ENCODE results near the gene PRCC. TPM values are rescaled to one million over a fixed set of nuclear protein-coding genes. Genes with fewer than 3 reads are reported as not detected.
"Not testable (repeated sequence)": the region's sequence is repeated elsewhere in the genome, so short reads cannot be mapped to it uniquely, and the experiment has no call there.

The PRCC gene
- total RNA-seq, 2 experiments from 2014 or later: 49.5 to 50.0 TPM

DNA sequence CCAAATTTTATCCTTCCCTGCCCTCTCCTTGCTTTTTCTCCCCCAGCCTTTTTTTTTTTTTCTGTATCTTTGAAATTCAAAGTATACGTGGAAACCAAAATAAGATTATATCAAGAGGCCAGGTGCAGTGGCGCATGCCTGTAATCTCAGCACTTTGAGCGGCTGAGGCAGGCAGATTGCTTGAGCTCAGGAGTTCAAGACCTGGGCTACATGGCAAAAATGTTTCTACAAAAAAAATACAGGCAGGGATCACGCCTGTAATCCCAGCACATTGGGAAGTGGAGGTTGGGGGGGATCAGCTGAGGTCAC is 6.6 kb upstream of the PRCC start:
- DNase-seq: no peak
- no peaks in the 10 kb centered on the region for H3K9me3 Mint-ChIP-seq
- POLR2A ChIA-PET: interaction anchor here (1.0 kb wide), 1 partner anchor 33 kb away, joined by 3 read pairs; the partner anchor contains the start of genes ISG20L2 and METTL25B
- intact Hi-C loops (cut with DNase I, micrococcal nuclease): loop anchor here in 1 of 2 experiments (10.0 kb wide), 1 partner anchor 256 kb away; the partner anchor contains the start of gene MEF2D
- no peak overlapping the region for H3K27ac ChIP-seq (ENCODE audit: low read depth in 1 of 2, low read length in 2 of 2)
- H3K4me1 ChIP-seq (ENCODE audit: insufficient read depth, low read length): no peaks in the 10 kb centered on the region
- no peaks in the 10 kb centered on the region for H3K36me3 ChIP-seq (ENCODE audit: insufficient read depth, low read length)
- no peaks in the 10 kb centered on the region for H3K27me3 ChIP-seq (ENCODE audit: control insufficient read depth in 1 of 2, insufficient read depth in 2 of 2, low read length in 2 of 2)
- H3K4me1 Mint-ChIP-seq (ENCODE audit: low read depth): peaks cover 6% of the 10 kb centered on the region
- no peak overlapping the region for H3K4me3 ChIP-seq (ENCODE audit: low read length)
- TF ChIP-seq, protein P1, sequence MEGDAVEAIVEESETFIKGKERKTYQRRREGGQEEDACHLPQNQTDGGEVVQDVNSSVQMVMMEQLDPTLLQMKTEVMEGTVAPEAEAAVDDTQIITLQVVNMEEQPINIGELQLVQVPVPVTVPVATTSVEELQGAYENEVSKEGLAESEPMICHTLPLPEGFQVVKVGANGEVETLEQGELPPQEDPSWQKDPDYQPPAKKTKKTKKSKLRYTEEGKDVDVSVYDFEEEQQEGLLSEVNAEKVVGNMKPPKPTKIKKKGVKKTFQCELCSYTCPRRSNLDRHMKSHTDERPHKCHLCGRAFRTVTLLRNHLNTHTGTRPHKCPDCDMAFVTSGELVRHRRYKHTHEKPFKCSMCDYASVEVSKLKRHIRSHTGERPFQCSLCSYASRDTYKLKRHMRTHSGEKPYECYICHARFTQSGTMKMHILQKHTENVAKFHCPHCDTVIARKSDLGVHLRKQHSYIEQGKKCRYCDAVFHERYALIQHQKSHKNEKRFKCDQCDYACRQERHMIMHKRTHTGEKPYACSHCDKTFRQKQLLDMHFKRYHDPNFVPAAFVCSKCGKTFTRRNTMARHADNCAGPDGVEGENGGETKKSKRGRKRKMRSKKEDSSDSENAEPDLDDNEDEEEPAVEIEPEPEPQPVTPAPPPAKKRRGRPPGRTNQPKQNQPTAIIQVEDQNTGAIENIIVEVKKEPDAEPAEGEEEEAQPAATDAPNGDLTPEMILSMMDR (IDR thresholded peaks at IDR 0.05): no peak
- H3K27ac Mint-ChIP-seq: no peak overlapping the region
- H3K9me3 ChIP-seq (ENCODE audit: control insufficient read depth in 1 of 2, insufficient read depth in 1 of 2, low read length in 2 of 2): no peaks in the 10 kb centered on the region
- CTCF ChIA-PET: interaction anchor here (1.2 kb wide), 1 partner anchor 35 kb away, joined by 4 read pairs; no protein-coding TSS in a partner anchor
- no peak overlapping the region for H3K4me3 Mint-ChIP-seq
- no peak for ATAC-seq (ENCODE audit: poor library complexity)
- no peaks in the 10 kb centered on the region for H3K27me3 Mint-ChIP-seq
- H3K36me3 Mint-ChIP-seq (ENCODE audit: low read depth): no peaks in the 10 kb centered on the region

DNA sequence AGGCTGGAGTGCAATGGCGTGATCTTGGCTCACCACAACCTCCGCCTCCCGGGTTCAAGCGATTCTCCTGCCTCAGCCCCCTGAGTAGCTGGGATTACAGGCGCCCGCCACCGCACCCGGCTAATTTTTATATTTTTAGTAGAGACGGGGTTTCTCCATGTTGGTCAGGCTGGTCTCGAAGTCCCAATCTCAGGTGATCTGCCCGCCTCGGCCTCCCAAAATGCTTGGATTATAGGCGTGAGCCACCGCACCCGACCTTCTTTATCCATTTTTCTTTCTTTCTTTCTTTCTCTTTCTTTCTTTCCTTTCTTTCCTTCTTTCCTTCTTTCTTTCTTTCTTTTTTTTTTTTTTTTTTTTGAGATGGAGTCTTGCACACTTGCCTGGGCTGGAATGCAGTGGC is 2.2 kb upstream of the PRCC start:
- H3K27me3 Mint-ChIP-seq; H3K9me3 Mint-ChIP-seq; H3K27ac ChIP-seq (ENCODE audit: low read depth in 1 of 2, low read length in 2 of 2); H3K36me3 ChIP-seq (ENCODE audit: insufficient read depth, low read length); H3K27me3 ChIP-seq (ENCODE audit: control insufficient read depth in 1 of 2, insufficient read depth in 2 of 2, low read length in 2 of 2); H3K4me3 ChIP-seq (ENCODE audit: low read length); H3K9me3 ChIP-seq (ENCODE audit: control insufficient read depth in 1 of 2, insufficient read depth in 1 of 2, low read length in 2 of 2); DNase-seq; H3K27ac Mint-ChIP-seq; CTCF ChIA-PET; ATAC-seq (ENCODE audit: poor library complexity); H3K4me3 Mint-ChIP-seq; H3K36me3 Mint-ChIP-seq (ENCODE audit: low read depth): not testable (repeated sequence)
- intact Hi-C loops (cut with DNase I, micrococcal nuclease): loop anchor here (2.0 to 10.0 kb wide), 4 partner anchors 24 to 713 kb away; partner anchors contain the start of genes LAMTOR2 (in 1 of the 2), MEF2D (in 1 of the 2), MRPL24 (in 1 of the 2) and UBQLN4 (in 1 of the 2)
- peaks cover 30% of the 10 kb centered on the region for H3K4me1 ChIP-seq (ENCODE audit: insufficient read depth, low read length)
- POLR2A ChIA-PET: interaction anchor here (1.2 to 4.2 kb wide), 3 partner anchors 14 to 39 kb away, joined by 3 to 169 read pairs (median 46); partner anchors contain the start of genes HDGF and MRPL24
- peaks cover 23% of the 10 kb centered on the region for H3K4me1 Mint-ChIP-seq (ENCODE audit: low read depth)

DNA sequence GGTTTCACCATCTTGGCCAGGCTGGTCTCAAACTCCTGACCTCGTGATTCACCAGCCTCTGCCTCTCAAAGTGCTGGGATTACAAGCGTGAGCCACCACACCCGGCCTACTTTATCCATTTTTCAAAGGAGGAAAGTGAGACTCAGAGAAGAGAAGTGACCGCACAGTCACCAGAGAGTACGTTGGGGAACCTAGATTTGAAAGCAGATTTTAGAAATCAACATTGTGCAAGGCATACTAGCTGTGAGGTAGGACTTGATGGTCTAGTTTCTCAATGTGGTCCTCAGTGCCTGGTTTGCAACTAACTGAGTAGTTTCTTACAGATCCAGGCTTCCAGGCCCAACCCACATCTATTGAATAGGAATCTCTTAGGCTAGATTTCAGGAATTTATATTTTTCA is 1.7 kb upstream of the PRCC start:
- Histone ChIP-seq H3K36me3 (ENCODE audit: insufficient read depth, low read length) (peaks cover 3% of the 10 kb centered on the region), H3K4me1 (ENCODE audit: insufficient read depth, low read length) (peaks cover 32% of the 10 kb centered on the region), H3K27me3 (ENCODE audit: control insufficient read depth in 1 of 2, insufficient read depth in 2 of 2, low read length in 2 of 2) (no peaks in the 10 kb centered on the region), H3K4me3 (ENCODE audit: low read length) (no peak overlapping the region), H3K27ac (ENCODE audit: low read depth in 1 of 2, low read length in 2 of 2) (no peak overlapping the region), H3K9me3 (ENCODE audit: control insufficient read depth in 1 of 2, insufficient read depth in 1 of 2, low read length in 2 of 2) (no peaks in the 10 kb centered on the region)
- no peaks in the 10 kb centered on the region for H3K27me3 Mint-ChIP-seq
- H3K27ac Mint-ChIP-seq: no peak overlapping the region
- H3K9me3 Mint-ChIP-seq: no peaks in the 10 kb centered on the region
- peaks cover 25% of the 10 kb centered on the region for H3K4me1 Mint-ChIP-seq (ENCODE audit: low read depth)
- ChIA-PET POLR2A (interaction anchor here (1.2 to 4.2 kb wide), 4 partner anchors 14 to 39 kb away, joined by 3 to 169 read pairs (median 30); partner anchors contain the start of genes HDGF and MRPL24), CTCF (interaction anchor here (2.0 to 2.6 kb wide), 2 partner anchors 14 to 76 kb away, joined by 7 to 8 read pairs; partner anchors contain the start of gene HDGF)
- DNase-seq (peak in 1 of 14 experiments; percentile 24), ATAC-seq (ENCODE audit: poor library complexity) (no peak)
- H3K4me3 Mint-ChIP-seq: peak overlapping the region; percentile 18
- peaks cover 12% of the 10 kb centered on the region for H3K36me3 Mint-ChIP-seq (ENCODE audit: low read depth)
- TF ChIP-seq, protein P1 (IDR thresholded peaks at IDR 0.05): no peak
- intact Hi-C loops (cut with DNase I, micrococcal nuclease): loop anchor here (1.0 to 10.0 kb wide), 5 partner anchors 13 to 713 kb away; partner anchors contain the start of genes LAMTOR2 (in 1 of the 2), MEF2D (in 1 of the 2), MRPL24 (in 1 of the 2) and UBQLN4 (in 1 of the 2)

Data from CD4-positive, alpha-beta T cell (primary cell).